GM23338 (cell line): ENCODE measurements around the gene NUP205. TPM values are rescaled to one million over a fixed set of nuclear protein-coding genes. Genes with fewer than 3 reads are reported as not detected.

Experiments used
- ATAC-seq: fragments of 200-7000 bp; cut with Tn5 transposase; 3 replicates; pipeline ENCODE4 v1.9.1; 2020
- DNase-seq: peaks from one replicate; pipeline ENCODE4 v3.0.0-alpha.2; 2015; ENCODE audit warnings: low spot score
- H2AFZ ChIP-seq: fragments of 200-600 bp; sonication (generic); 2 replicates; pipeline ENCODE4 v1.8.0; 2016; ENCODE audit warnings: antibody characterized with exemption, mild to moderate bottlenecking, moderate library complexity
- H3F3A ChIP-seq: fragments of 200-600 bp; sonication (generic); replicated peaks from 2 replicates; pipeline ENCODE4 v1.8.0; 2017; ENCODE audit warnings: antibody characterized with exemption, mixed run types, low read depth
- H3K27ac ChIP-seq: fragments of 200-600 bp; sonication (generic); 2 replicates; pipeline ENCODE4 v1.6.1; 2016; ENCODE audit warnings: low read depth
- H3K27me3 ChIP-seq: fragments of 200-600 bp; sonication (generic); 2 replicates; pipeline ENCODE4 v1.8.0; 2016; ENCODE audit warnings: mild to moderate bottlenecking, mixed run types, moderate library complexity; ENCODE audit not compliant: insufficient read depth
- H3K36me3 ChIP-seq: fragments of 200-600 bp; sonication (generic); 2 replicates; pipeline ENCODE4 v1.8.0; 2016; ENCODE audit warnings: mild to moderate bottlenecking; ENCODE audit not compliant: insufficient read depth
- H3K4me1 ChIP-seq: fragments of 200-600 bp; sonication (generic); 2 replicates; pipeline ENCODE4 v1.8.0; 2016; ENCODE audit warnings: mild to moderate bottlenecking, moderate library complexity; ENCODE audit not compliant: insufficient read depth
- H3K4me2 ChIP-seq: fragments of 200-600 bp; sonication (generic); 2 replicates; pipeline ENCODE4 v1.7.1; 2017; ENCODE audit warnings: mixed run types
- H3K4me3 ChIP-seq: fragments of 200-600 bp; sonication (generic); 2 replicates; pipeline ENCODE4 v1.6.1; 2016; ENCODE audit warnings: mixed run types
- H3K79me2 ChIP-seq: fragments of 200-600 bp; sonication (generic); replicated peaks from 2 replicates; pipeline ENCODE4 v1.8.0; 2017; ENCODE audit warnings: mild to moderate bottlenecking; ENCODE audit not compliant: insufficient read depth
- H3K9me2 ChIP-seq: fragments of 200-600 bp; sonication (generic); 2 replicates; pipeline ENCODE4 v1.8.0; 2017; ENCODE audit not compliant: insufficient read depth
- H4K20me1 ChIP-seq: fragments of 200-600 bp; sonication (generic); replicated peaks from 2 replicates; pipeline ENCODE4 v1.8.0; 2017; ENCODE audit warnings: mild to moderate bottlenecking; ENCODE audit not compliant: insufficient read depth
- H3K27ac Mint-ChIP-seq: 2 replicates; pipeline ENCODE4 v1.8.0; 2020; ENCODE audit warnings: inconsistent platforms, mild to moderate bottlenecking, moderate library complexity, mixed read lengths
- H3K27me3 Mint-ChIP-seq: 3 replicates; pipeline ENCODE4 v1.8.0; 2022; ENCODE audit warnings: low read depth, mild to moderate bottlenecking, moderate library complexity, mixed read lengths, inconsistent platforms; ENCODE audit not compliant: insufficient read depth, poor library complexity
- H3K36me3 Mint-ChIP-seq: 3 replicates; pipeline ENCODE4 v1.8.0; 2021; ENCODE audit warnings: low read depth, mild to moderate bottlenecking, inconsistent platforms, moderate library complexity, mixed read lengths
- H3K4me1 Mint-ChIP-seq: 3 replicates; pipeline ENCODE4 v1.8.0; 2020; ENCODE audit warnings: mild to moderate bottlenecking, inconsistent platforms, mixed read lengths
- H3K4me3 Mint-ChIP-seq: 3 replicates; pipeline ENCODE4 v1.8.0; 2021; ENCODE audit warnings: moderate library complexity, mild to moderate bottlenecking, inconsistent platforms, mixed read lengths
- H3K9me3 Mint-ChIP-seq: 3 replicates; pipeline ENCODE4 v1.8.0; 2020; ENCODE audit warnings: moderate library complexity, mild to moderate bottlenecking, inconsistent platforms, mixed read lengths
- CREB1 ChIP-seq: fragments of 250-450 bp; sonication (Bioruptor Pico); IDR thresholded peaks from 2 replicates; pipeline ENCODE4 v1.5.0; 2020; ENCODE audit warnings: low read depth, mild to moderate bottlenecking, moderate library complexity
- CTCF ChIP-seq, 2 experiments: fragments of 200-600 bp in 1 of 2; sonication (generic) in 1 of 2; conservative IDR thresholded peaks; 2 replicates each; pipeline versions ENCODE4 v1.5.1 to v1.6.1; 2016 to 2017; ENCODE audit warnings: antibody characterized with exemption in 2 of 2, low read depth in 2 of 2, mild to moderate bottlenecking in 2 of 2, moderate library complexity in 1 of 2
- NANOG ChIP-seq: IDR thresholded peaks from 2 replicates; pipeline ENCODE4 v1.6.1; 2016; ENCODE audit warnings: antibody characterized with exemption, borderline replicate concordance
- POLR2AphosphoS5 ChIP-seq: IDR thresholded peaks from 2 replicates; pipeline ENCODE4 v1.6.1; 2016; ENCODE audit warnings: antibody characterized with exemption, low read depth
- STAT1 ChIP-seq: IDR thresholded peaks from one replicate; pipeline ENCODE4 v1.6.1; 2016; ENCODE audit warnings: antibody characterized with exemption; ENCODE audit not compliant: unreplicated experiment
- ZNF331 ChIP-seq: fragments of 250-450 bp; sonication (Bioruptor Pico); IDR thresholded peaks from 2 replicates; pipeline ENCODE4 v1.5.0; 2020; ENCODE audit warnings: low read depth, mild to moderate bottlenecking, moderate library complexity
- polyA plus RNA-seq: library from polyadenylated mRNA; unstranded; fragments of >200 nt; fragmentation: Nextera tagmentation; extraction: Ambion mirVana; gene quantifications from 2 replicates; pipeline ENCODE4 v1.2.1, GENCODE V29; 2016
- total RNA-seq: library from RNA; depleted of rRNA; stranded (reverse); fragments of >200 nt; shearing (Covaris generic); gene quantifications from 2 replicates; pipeline ENCODE4 v1.2.3, GENCODE V29; 2014
- TF ChIP-seq, protein P1 (sequence below): IDR thresholded peaks from one replicate; pipeline ENCODE4 v1.6.1; 2018; ENCODE audit warnings: antibody characterized with exemption; ENCODE audit not compliant: unreplicated experiment

The NUP205 gene
- total and polyA plus RNA-seq, 2 experiments from 2014 or later = 150 to 212 TPM

- H3K9me3 Mint-ChIP-seq = no peaks in the 10 kb centered on the region
- TF ChIP-seq ZNF331 (CRISPR knock-in tag) = no peak
- no peak for TF ChIP-seq POLR2AphosphoS5
- TF ChIP-seq NANOG = no peak
- TF ChIP-seq, protein P1, sequence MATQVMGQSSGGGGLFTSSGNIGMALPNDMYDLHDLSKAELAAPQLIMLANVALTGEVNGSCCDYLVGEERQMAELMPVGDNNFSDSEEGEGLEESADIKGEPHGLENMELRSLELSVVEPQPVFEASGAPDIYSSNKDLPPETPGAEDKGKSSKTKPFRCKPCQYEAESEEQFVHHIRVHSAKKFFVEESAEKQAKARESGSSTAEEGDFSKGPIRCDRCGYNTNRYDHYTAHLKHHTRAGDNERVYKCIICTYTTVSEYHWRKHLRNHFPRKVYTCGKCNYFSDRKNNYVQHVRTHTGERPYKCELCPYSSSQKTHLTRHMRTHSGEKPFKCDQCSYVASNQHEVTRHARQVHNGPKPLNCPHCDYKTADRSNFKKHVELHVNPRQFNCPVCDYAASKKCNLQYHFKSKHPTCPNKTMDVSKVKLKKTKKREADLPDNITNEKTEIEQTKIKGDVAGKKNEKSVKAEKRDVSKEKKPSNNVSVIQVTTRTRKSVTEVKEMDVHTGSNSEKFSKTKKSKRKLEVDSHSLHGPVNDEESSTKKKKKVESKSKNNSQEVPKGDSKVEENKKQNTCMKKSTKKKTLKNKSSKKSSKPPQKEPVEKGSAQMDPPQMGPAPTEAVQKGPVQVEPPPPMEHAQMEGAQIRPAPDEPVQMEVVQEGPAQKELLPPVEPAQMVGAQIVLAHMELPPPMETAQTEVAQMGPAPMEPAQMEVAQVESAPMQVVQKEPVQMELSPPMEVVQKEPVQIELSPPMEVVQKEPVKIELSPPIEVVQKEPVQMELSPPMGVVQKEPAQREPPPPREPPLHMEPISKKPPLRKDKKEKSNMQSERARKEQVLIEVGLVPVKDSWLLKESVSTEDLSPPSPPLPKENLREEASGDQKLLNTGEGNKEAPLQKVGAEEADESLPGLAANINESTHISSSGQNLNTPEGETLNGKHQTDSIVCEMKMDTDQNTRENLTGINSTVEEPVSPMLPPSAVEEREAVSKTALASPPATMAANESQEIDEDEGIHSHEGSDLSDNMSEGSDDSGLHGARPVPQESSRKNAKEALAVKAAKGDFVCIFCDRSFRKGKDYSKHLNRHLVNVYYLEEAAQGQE = no peak
- TF ChIP-seq CTCF (conservative IDR thresholded peaks at IDR 0.05; ENCODE audit: low read depth in 2 of 2) = no peak
- TF ChIP-seq CREB1 = no peak
- no peak for TF ChIP-seq STAT1
- Histone ChIP-seq H4K20me1 (peaks cover 4% of the 10 kb centered on the region; the same call in 1 of the 2 replicates), H3K4me3 (no peak overlapping the region), H3K27me3 (no peaks in the 10 kb centered on the region), H3K27ac (no peak overlapping the region), H3F3A (peaks cover 3% of the 10 kb centered on the region), H3K4me1 (no peaks in the 10 kb centered on the region), H3K4me2 (no peak overlapping the region), H3K36me3 (peaks cover 57% of the 10 kb centered on the region), H3K79me2 (no peaks in the 10 kb centered on the region; the same call in 1 of the 2 replicates), H2AFZ (no peak overlapping the region), H3K9me2 (no peaks in the 10 kb centered on the region)
- H3K36me3 Mint-ChIP-seq = peaks cover 77% of the 10 kb centered on the region
- no peak overlapping the region for H3K27ac Mint-ChIP-seq
- H3K27me3 Mint-ChIP-seq = peaks cover 2% of the 10 kb centered on the region
- H3K4me1 Mint-ChIP-seq = no peaks in the 10 kb centered on the region
- no peak overlapping the region for H3K4me3 Mint-ChIP-seq
- DNase-seq (no peak), ATAC-seq (no peak)
Measured at GRCh38 chr7:135620447-135620846, 62.7 kb downstream of the NUP205 start.

DNA sequence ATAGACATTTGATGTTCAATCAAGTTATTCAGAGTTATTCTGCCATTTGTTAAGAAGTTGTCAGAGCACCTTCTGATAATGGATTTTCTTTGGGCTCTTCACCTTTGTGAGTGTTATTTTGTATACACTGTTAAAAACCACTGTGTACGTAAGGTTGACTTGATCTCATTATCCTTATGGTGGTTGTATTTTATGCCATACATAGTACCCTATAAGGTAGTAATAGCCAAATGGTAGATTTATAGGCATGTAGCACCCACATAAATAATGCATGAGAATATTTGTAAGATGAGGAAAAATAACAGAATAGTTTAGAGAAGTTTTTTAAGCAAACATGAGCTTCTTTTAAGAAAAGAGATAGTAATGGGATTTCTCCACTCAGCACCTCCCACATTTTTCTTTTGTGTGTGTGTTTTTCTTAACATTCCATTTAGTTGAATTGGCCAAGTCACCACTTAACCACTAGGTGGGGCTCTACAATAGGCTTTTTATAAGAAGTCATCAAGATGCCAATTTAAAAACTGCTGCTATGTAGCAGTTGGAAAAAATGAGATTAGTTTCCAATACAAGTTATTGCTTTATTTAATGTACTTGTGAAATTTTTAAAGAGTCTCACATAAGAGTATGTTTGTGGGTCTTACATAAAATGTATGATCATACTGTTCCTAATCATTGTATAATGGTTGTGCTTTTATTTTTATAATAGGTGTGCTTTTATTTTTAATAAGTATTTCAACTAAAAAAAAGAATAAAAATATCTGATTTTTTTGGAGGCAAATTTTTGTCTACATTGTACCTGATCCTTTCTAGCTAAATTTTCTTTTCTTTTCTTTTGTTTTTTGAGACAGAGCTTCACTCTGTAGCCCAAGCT is 63.5 kb downstream of the NUP205 start:
- H3K4me2 ChIP-seq = no peak overlapping the region
- peak; percentile 68 to 98 for TF ChIP-seq CTCF (conservative IDR thresholded peaks at IDR 0.05; ENCODE audit: low read depth in 2 of 2)

More for the DNA sequence above, 63.5 kb downstream of the NUP205 start:
- peak; percentile 92 for DNase-seq
- Histone ChIP-seq H3K79me2 (no peaks in the 10 kb centered on the region; the same call in 1 of the 2 replicates), H2AFZ (no peak overlapping the region), H3K27me3 (no peaks in the 10 kb centered on the region), H3K4me1 (no peaks in the 10 kb centered on the region), H3K36me3 (peaks cover 57% of the 10 kb centered on the region), H3K4me3 (no peak overlapping the region), H3K27ac (no peak overlapping the region), H3F3A (peaks cover 3% of the 10 kb centered on the region), H3K9me2 (no peaks in the 10 kb centered on the region), H4K20me1 (peaks cover 4% of the 10 kb centered on the region; the same call in 1 of the 2 replicates)
- Mint-ChIP-seq H3K36me3 (peaks cover 77% of the 10 kb centered on the region), H3K4me1 (no peaks in the 10 kb centered on the region), H3K4me3 (no peak overlapping the region), H3K9me3 (no peaks in the 10 kb centered on the region), H3K27me3 (peaks cover 2% of the 10 kb centered on the region), H3K27ac (no peak overlapping the region)
- ATAC-seq = peak; percentile 47; the same call in 2 of the 3 replicates
